ENCODE results near the gene EMILIN2. TPM values are rescaled to one million over a fixed set of nuclear protein-coding genes. Genes with fewer than 3 reads are reported as not detected.

The EMILIN2 gene
- total and polyA plus RNA-seq, 2 of the 8 experiments (the other 6 are each of a cell fraction or from before 2014, with no cell fraction given): 6.0 to 7.5 TPM

- FAIRE-seq (no peak), DNase-seq (ENCODE audit: low read depth in 1 of 2, low spot score in 2 of 2) (no peak)
- Histone ChIP-seq H3K36me3 (ENCODE audit: control insufficient read depth in 2 of 4, insufficient read depth in 4 of 4, low read length in 3 of 4) (peaks cover 0 to 14% (median 9%) of the 10 kb centered on the region in 4 experiments; a peak in 4 of 8 replicates), H3K4me3 (ENCODE audit: extremely low read depth in 1 of 4, insufficient read depth in 2 of 4, low read depth in 3 of 4, low read length in 4 of 4) (no peak overlapping the region), H3K9me3 (ENCODE audit: insufficient read depth in 2 of 2, low read depth in 1 of 2, low read length in 1 of 2) (no peaks in the 10 kb centered on the region), H4K8ac (ENCODE audit: extremely low read depth, insufficient read depth, low read length) (no peak overlapping the region), H2BK20ac (ENCODE audit: low read length) (no peak overlapping the region), H3K56ac (replicated peaks; ENCODE audit: insufficient read length, low read depth, low read length) (no peak overlapping the region), H3K4me1 (replicated peaks in 1 of 4; ENCODE audit: control insufficient read depth in 3 of 4, insufficient read depth in 4 of 4, low read length in 3 of 4) (peaks cover 2 to 6% (median 5%) of the 10 kb centered on the region in 4 experiments; a peak in 4 of 7 replicates), H2BK5ac (ENCODE audit: low read depth, low read length) (no peak overlapping the region), H2AK5ac (ENCODE audit: low read depth, low read length) (no peak overlapping the region), H3K9ac (replicated peaks in 1 of 4; ENCODE audit: extremely low read depth in 1 of 4, low read depth in 3 of 4, low read length in 3 of 4) (no peak overlapping the region), H3K79me1 (ENCODE audit: low read depth, low read length) (no peaks in the 10 kb centered on the region), H4K91ac (replicated peaks; ENCODE audit: insufficient read length, low read length) (no peak overlapping the region), H3K4me2 (ENCODE audit: insufficient read depth in 1 of 2, low read depth in 2 of 2, low read length in 2 of 2) (no peak overlapping the region), H3K79me2 (ENCODE audit: control insufficient read depth in 1 of 2, insufficient read depth in 2 of 2, low read length in 2 of 2) (no peaks in the 10 kb centered on the region), H3K27me3 (replicated peaks in 1 of 4; ENCODE audit: control insufficient read depth in 3 of 4, extremely low read depth in 1 of 4, insufficient read depth in 3 of 4, low read length in 3 of 4) (no peaks in the 10 kb centered on the region), H3K14ac (ENCODE audit: insufficient read length) (no peak overlapping the region), H4K5ac (ENCODE audit: insufficient read length, low read depth, low read length) (no peak overlapping the region), H3K18ac (ENCODE audit: extremely low read depth, low read length) (no peak overlapping the region), H3K23ac (ENCODE audit: insufficient read length) (no peak overlapping the region), H4K20me1 (replicated peaks in 1 of 2; ENCODE audit: control insufficient read depth in 1 of 2, insufficient read depth in 2 of 2, low read length in 2 of 2) (no peaks in the 10 kb centered on the region), H3K4ac (replicated peaks; ENCODE audit: insufficient read length, low read depth, low read length) (no peak overlapping the region), H3K23me2 (ENCODE audit: low read depth, low read length) (no peaks in the 10 kb centered on the region; the same call in 1 of the 2 replicates), H2BK12ac (ENCODE audit: low read depth, low read length) (no peak overlapping the region), H2BK120ac (replicated peaks; ENCODE audit: low read depth, low read length) (no peak overlapping the region), H2AFZ (ENCODE audit: low read length) (no peak overlapping the region), H2BK15ac (ENCODE audit: low read length) (no peak overlapping the region), H3K27ac (ENCODE audit: low read depth, low read length) (no peak overlapping the region)
- WGBS, 2 experiments (ENCODE audit: extremely low coverage in 1 of 2, insufficient coverage in 1 of 2, insufficient read length in 1 of 2, insufficient replicate concordance in 2 of 2, low coverage in 1 of 2, low lambda C conversion rate in 2 of 2, missing lambda C conversion rate in 1 of 2): 83% methylated on average over 3 of the region's 3 CpGs; no CpG with 5 or more reads in 1 of the 2 experiments
- POLR2A ChIA-PET (ENCODE audit: partially characterized antibody): no interaction called here
- CTCF ChIA-PET (ENCODE audit: partially characterized antibody): interaction anchor here (0.6 to 2.8 kb wide), 4 partner anchors 59 to 311 kb away, joined by 3 to 19 read pairs (median 4); no protein-coding TSS in a partner anchor
- no peak for TF ChIP-seq TAF7 (optimal IDR thresholded peaks at IDR 0.05; ENCODE audit: borderline replicate concordance, low read depth, low read length)
- TF ChIP-seq CHD1 (IDR thresholded peaks at IDR 0.05; ENCODE audit: low read depth, low read length): no peak
- no peak for TF ChIP-seq HDAC6 (IDR thresholded peaks at IDR 0.05; ENCODE audit: low read depth, low read length)
- no peak for TF ChIP-seq CREB1 (IDR thresholded peaks at IDR 0.05)
- no peak for TF ChIP-seq RAD21 (IDR thresholded peaks at IDR 0.05 in 1 of 2, conservative IDR thresholded peaks at IDR 0.05 in 1 of 2; ENCODE audit: low read depth in 2 of 2, low read length in 2 of 2)
- TF ChIP-seq GTF2F1 (IDR thresholded peaks at IDR 0.05; ENCODE audit: borderline replicate concordance, low read depth, low read length): no peak
- TF ChIP-seq SIRT6 (IDR thresholded peaks at IDR 0.05; ENCODE audit: low read length): no peak
- no peak for TF ChIP-seq TCF12 (IDR thresholded peaks at IDR 0.05; ENCODE audit: low read depth, low read length)
- TF ChIP-seq BACH1 (IDR thresholded peaks at IDR 0.05; ENCODE audit: low read length): no peak
- no peak for TF ChIP-seq JUN (IDR thresholded peaks at IDR 0.05; ENCODE audit: low read depth, low read length)
- TF ChIP-seq YY1 (IDR thresholded peaks at IDR 0.05; ENCODE audit: low read depth, low read length): no peak
Observed at GRCh38 chr18:2935438-2936192, 88.8 kb downstream of the EMILIN2 start.
